ENCODE results near the gene DNAH17. TPM values are rescaled to one million over a fixed set of nuclear protein-coding genes. Genes with fewer than 3 reads are reported as not detected.

The DNAH17 gene
- total and polyA plus RNA-seq, 2 of the 13 experiments (the other 11 are each of a cell fraction or from before 2014, with no cell fraction given) = 0.86 to 1.6 TPM

DNA sequence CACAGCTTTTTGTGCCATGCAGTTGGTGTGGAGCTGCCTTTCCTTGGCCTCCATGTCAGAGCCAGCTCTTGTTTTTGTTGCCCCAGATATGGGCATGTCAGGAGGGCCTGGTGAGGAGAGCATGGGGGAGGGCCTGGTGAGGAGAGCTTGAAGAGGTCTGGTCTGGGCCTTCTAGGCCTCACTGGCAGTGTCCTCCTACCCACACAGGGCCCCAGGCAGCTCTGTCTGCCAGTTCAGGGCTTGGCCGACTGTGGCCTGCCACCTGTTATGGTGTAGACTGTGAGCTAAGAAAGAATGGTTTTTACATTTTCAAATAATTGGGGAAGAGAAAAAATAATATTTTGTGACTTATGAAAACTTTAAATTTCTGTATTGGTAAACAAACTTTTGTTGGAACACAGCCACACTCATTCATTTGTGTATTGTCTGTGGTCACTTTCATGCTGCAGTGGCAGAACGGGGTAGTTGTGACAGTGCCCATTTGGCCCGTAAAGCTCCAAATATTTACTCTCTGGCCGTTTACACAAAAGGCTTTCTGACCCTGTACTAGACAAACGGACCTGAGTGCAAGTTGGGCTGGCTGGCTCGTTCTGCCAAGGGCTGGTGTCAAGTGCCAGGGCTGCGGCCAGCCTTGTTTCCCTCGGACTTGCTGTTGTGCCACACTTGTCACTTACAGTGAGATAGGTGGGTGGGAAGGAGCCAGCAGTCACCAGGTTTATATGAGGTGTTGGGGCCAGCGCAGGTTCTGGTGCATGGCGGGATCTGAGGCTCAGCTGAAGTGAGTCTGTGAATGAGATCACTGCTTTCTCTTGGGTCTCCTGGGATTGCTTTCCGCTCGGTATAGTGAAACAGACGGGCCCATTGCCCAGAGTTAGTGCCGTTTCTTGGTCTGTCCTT lies 180.5 kb downstream of the DNAH17 start (continued):
- TF ChIP-seq, protein P1, sequence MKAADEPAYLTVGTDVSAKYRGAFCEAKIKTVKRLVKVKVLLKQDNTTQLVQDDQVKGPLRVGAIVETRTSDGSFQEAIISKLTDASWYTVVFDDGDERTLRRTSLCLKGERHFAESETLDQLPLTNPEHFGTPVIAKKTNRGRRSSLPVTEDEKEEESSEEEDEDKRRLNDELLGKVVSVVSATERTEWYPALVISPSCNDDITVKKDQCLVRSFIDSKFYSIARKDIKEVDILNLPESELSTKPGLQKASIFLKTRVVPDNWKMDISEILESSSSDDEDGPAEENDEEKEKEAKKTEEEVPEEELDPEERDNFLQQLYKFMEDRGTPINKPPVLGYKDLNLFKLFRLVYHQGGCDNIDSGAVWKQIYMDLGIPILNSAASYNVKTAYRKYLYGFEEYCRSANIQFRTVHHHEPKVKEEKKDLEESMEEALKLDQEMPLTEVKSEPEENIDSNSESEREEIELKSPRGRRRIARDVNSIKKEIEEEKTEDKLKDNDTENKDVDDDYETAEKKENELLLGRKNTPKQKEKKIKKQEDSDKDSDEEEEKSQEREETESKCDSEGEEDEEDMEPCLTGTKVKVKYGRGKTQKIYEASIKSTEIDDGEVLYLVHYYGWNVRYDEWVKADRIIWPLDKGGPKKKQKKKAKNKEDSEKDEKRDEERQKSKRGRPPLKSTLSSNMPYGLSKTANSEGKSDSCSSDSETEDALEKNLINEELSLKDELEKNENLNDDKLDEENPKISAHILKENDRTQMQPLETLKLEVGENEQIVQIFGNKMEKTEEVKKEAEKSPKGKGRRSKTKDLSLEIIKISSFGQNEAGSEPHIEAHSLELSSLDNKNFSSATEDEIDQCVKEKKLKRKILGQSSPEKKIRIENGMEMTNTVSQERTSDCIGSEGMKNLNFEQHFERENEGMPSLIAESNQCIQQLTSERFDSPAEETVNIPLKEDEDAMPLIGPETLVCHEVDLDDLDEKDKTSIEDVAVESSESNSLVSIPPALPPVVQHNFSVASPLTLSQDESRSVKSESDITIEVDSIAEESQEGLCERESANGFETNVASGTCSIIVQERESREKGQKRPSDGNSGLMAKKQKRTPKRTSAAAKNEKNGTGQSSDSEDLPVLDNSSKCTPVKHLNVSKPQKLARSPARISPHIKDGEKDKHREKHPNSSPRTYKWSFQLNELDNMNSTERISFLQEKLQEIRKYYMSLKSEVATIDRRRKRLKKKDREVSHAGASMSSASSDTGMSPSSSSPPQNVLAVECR (CRISPR knock-in tag; IDR thresholded peaks at IDR 0.05; ENCODE audit: borderline replicate concordance) = peak; percentile 15; the same call in 1 of the 2 replicates
- TF ChIP-seq ZNF749 (CRISPR knock-in tag; IDR thresholded peaks at IDR 0.05; ENCODE audit: borderline replicate concordance) = no peak
- TF ChIP-seq TARDBP (CRISPR knock-in tag; IDR thresholded peaks at IDR 0.05) = no peak
- no peak for TF ChIP-seq KLF15 (CRISPR knock-in tag; IDR thresholded peaks at IDR 0.05; ENCODE audit: borderline replicate concordance)
- no peak for TF ChIP-seq ATM (IDR thresholded peaks at IDR 0.05; ENCODE audit: borderline replicate concordance)
- TF ChIP-seq TEAD3 (CRISPR knock-in tag; optimal IDR thresholded peaks at IDR 0.05; ENCODE audit: borderline replicate concordance) = peak; percentile 40
- TF ChIP-seq ZBTB7B (CRISPR knock-in tag; IDR thresholded peaks at IDR 0.05) = no peak
- TF ChIP-seq, protein P2, sequence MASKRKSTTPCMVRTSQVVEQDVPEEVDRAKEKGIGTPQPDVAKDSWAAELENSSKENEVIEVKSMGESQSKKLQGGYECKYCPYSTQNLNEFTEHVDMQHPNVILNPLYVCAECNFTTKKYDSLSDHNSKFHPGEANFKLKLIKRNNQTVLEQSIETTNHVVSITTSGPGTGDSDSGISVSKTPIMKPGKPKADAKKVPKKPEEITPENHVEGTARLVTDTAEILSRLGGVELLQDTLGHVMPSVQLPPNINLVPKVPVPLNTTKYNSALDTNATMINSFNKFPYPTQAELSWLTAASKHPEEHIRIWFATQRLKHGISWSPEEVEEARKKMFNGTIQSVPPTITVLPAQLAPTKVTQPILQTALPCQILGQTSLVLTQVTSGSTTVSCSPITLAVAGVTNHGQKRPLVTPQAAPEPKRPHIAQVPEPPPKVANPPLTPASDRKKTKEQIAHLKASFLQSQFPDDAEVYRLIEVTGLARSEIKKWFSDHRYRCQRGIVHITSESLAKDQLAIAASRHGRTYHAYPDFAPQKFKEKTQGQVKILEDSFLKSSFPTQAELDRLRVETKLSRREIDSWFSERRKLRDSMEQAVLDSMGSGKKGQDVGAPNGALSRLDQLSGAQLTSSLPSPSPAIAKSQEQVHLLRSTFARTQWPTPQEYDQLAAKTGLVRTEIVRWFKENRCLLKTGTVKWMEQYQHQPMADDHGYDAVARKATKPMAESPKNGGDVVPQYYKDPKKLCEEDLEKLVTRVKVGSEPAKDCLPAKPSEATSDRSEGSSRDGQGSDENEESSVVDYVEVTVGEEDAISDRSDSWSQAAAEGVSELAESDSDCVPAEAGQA (IDR thresholded peaks at IDR 0.05; ENCODE audit: low read depth) = no peak
- TF ChIP-seq, protein P2 (CRISPR knock-in tag; IDR thresholded peaks at IDR 0.05; ENCODE audit: borderline replicate concordance) = no peak
- TF ChIP-seq HIC2 (CRISPR knock-in tag; IDR thresholded peaks at IDR 0.05; ENCODE audit: low read depth) = peak; percentile 97
- peak; percentile 48 for TF ChIP-seq FOSL2 (CRISPR knock-in tag; IDR thresholded peaks at IDR 0.05)
- TF ChIP-seq ATF6 (CRISPR knock-in tag; conservative IDR thresholded peaks at IDR 0.05) = no peak
- TF ChIP-seq DNMT3B (CRISPR knock-in tag; conservative IDR thresholded peaks at IDR 0.05) = no peak
- TF ChIP-seq BORCS8-MEF2B (CRISPR knock-in tag; IDR thresholded peaks at IDR 0.05) = no peak

Data from HepG2 (cell line).